A172 (cell line): ENCODE measurements around the gene GRIFIN. TPM values are rescaled to one million over a fixed set of nuclear protein-coding genes. Genes with fewer than 3 reads are reported as not detected.

ENCODE experiments used
- DNase-seq: peaks from one replicate; pipeline ENCODE4 v3.0.0-alpha.2; 2015; ENCODE audit warnings: low spot score
- total RNA-seq: library from RNA; depleted of rRNA; stranded (reverse); fragments of >200 nt; shearing (Covaris generic); gene quantifications from 2 replicates; pipeline ENCODE4 v1.2.3, GENCODE V29; 2014; rRNA removed

GRIFIN gene
- not detected in 2 replicates for total RNA-seq

GRCh38 chr7:2476298-2476697 is at the start of gene GRIFIN:
Gene GRIFIN, minus strand, starts transcription at chr7:2476398. Its CDS starts 15 bp downstream, at chr7:2476383.
- DNase-seq: no peak

GRCh38 chr7:2524808-2525657 is 48.8 kb upstream of the GRIFIN start:
- DNase-seq: no peak

DNA sequence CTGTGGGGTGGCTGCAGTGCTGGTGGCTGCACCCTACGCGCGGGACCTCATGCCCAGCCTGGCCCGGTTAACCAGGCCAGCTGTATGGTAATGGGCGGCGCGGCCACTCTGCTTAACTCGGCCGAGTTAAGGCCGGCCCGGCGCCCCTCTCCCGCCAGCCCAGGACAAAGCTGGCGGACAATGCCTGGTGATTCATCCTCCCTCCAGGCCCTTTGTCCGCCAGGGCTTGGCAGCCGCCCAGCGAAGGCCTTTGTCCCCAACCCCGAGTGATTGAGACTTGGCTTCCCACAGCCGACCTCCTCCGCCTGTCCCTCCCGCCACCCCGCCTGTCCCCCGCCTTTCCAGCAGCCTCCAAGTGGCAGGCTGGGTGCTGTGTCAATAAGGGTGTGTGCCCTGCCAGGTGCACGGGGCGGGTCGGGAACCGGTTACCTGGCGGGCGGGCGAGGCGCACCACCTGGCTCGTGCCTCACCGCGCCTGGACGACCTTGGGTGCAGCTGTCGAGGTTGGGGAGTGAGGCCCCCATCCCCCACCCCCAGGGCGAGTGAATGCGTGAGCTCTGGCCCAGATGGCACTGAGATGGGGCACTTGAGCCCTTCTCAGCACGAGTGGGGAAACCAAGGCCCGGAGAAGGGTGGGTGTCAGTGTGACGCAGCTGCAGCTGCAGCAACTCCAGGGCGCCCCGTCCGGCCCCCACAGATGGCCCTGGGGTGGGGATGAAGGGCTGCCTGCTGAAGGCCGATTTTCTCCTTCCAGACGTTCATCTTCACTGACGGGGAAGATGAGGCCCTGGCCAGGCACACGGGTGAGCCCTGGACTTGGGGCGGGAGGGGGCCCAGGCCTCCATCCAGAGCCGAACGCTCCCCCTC is 48.0 kb upstream of the GRIFIN start:
- DNase-seq: peak; percentile 91

- no peak for DNase-seq
Observed at GRCh38 chr7:2523461-2523936, 47.3 kb upstream of the GRIFIN start.

DNA sequence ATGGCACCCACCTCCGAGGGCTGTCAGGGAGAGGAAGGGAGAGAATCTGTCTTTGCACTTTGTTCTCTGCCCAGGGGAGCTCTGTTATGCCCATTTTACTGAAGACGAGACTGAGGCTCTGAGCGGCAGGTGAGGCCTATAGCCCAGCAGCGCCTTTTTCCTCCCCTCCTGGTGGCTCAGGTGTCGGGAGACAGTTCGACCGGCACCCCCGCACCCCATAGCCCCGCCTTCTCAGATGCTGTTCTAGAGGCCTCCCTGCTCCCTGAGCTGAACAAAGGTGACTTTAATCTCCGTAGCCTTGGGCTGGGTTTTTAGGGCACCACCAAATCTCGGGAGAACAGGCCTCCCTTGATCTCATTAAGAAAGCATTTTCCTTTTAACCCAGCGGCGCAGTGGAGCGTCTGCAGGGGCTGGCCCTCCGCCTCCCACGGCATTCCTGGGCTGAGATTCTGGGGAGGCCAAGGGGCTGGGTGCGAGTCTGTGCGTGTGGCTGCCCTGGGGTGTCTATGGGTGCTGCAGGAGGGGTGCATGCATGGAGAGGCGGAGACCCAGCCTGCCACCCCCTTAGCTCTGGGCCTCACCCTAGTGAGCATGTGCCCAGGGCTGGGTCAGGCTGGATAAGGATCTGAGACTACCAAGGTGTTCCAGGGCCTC is 46.7 kb upstream of the GRIFIN start:
- DNase-seq: peak; percentile 70

- peak; percentile 81 for DNase-seq
Observed at GRCh38 chr7:2521952-2522591, 45.9 kb upstream of the GRIFIN start.

- no peak for DNase-seq
Observed at GRCh38 chr7:2521341-2521745, 45.1 kb upstream of the GRIFIN start.

- no peak for DNase-seq
Observed at GRCh38 chr7:2520761-2521290, 44.6 kb upstream of the GRIFIN start.

- DNase-seq: peak; percentile 59
Observed at GRCh38 chr7:2520131-2520760, 44.0 kb upstream of the GRIFIN start.

GRCh38 chr7:2519119-2519930 is 43.1 kb upstream of the GRIFIN start, which contains the start of gene LFNG:
Gene LFNG, plus strand, starts transcription at chr7:2519774. Its CDS starts 88 bp downstream, at chr7:2519862.
- peak; percentile 81 for DNase-seq

DNA sequence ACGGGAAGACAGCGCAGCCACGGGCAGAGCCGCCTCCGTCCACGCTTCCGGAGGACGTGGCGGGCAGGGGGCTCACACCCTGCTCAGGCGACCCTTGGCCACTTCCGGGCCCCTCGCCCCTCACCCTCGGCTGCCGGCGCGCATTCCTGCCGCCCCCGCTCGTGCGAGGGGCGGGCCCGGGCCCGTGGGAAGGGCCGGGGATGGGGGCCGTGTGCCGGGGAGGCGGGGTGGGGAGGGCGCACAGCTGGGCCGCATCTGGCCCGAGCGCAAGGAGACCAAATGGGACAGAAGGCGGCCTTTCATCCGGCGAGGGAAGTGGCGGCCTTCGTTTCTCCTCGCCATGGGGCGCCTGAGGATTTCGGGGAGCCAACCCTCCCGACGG is 42.5 kb upstream of the GRIFIN start:
- DNase-seq: no peak

DNA sequence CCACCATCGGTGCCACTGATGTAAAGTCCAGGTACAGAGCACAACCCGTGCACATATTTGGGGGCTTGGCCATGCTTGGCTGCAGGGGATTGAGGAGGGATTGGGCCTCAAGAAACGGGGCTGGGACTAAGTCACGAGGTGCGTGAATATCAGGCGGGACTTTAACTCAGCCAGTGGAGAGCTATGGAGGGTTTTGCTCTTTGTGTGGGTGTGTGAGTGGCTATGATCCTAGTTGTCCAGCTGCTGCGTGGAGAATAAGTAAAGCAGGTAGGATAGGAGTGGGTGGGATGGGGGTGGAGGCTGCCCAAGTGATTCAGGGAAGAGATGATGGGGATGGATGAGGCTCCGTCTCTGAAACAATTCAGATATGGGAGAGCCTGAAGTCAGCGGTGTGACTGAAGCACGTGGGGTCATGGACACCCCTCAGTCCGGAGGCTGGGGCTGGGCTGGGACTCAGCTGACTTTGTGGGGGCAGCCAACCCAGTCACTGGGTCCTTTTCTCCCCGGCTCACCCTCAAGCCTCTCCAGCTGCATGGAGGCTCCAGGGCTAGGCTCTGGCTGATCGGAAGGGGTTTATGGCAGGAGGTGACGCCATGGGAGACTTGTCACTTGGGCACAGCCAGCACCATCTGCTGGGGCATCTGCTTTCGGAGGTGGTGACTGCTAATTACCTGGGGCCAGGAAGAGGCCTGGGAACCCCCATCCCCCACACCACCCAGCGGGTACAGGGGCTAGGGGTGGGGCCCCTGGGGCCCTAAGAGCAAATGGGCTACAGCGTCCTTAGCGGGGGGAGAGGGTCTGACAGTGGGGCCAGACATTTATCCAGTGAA is 41.7 kb upstream of the GRIFIN start:
- peak; percentile 30 for DNase-seq

DNA sequence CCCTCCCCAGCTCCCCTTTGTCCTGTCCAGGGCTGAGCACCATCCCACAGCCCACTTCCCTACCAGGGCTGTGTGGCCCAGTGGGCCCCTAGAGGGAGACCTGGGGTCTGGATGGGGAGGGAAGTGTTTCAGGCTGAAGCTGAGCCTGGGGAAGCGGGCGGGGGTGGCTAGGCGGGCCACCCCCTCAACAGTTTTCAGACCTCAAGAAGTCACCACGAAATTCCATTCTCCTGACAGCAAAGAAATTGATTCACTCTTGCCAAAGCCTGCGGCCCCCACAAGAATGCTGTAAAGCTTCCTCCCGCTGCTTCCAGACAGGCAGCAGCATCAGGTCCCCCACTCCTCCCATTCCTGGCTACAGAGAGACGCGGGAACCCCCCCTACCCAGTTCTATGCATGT is 40.8 kb upstream of the GRIFIN start:
- DNase-seq: peak; percentile 97

DNA sequence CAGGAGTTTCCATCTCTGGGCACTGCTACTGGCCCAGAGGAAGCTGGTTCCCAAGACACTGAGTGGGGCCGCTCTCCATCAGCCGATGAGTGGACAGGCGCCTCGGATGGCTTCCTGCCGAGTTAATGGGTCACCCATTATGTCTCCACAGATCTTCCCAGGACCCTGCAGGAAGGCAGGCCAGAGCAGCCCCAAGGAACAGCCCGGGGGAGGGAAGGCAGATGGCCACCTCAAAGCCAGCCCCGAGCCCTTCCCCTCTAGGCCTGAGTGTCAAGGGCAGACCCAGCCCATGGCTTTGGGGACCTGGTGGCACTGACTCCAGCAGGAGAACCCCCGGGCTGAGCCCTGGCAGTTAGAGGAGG is 40.0 kb upstream of the GRIFIN start:
- DNase-seq: peak; percentile 80

DNA sequence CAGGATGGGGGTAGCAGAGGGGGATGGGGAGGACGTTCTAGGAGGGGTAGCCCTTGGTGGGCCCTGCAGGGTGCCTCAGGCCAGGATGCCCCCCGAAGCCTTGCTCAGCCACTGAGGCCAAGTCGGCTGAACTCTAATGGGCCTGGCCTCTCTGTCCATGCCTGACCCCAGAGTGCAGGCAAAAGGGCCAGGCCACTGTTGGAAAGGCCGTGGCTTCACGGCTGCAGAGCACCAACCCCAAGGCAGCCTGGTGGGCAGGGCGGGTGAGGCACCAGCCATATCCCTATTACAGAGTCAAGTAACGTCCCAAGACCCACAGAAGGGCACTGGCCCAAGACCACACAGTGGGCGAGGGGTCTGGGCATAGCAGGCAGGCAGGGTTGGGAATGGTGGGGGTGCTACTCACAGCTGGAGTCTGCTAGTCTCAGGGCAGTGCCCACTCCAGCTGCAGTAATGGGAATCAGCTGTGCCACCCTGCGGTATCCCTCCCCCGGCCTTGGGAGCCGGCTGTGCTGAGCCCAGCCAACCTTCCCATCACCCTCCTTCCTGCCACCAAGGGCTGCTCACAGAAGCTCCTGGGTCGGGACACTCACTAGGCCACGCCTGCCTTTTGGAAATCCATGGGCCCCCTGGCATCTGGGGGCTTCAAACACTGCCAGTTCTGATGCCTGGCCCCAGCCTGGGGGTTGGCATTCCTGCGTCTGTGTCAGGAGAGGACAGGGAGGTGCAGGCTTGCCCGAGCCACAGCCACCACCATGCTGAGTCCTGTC is 39.4 kb upstream of the GRIFIN start:
- peak; percentile 57 for DNase-seq

DNA sequence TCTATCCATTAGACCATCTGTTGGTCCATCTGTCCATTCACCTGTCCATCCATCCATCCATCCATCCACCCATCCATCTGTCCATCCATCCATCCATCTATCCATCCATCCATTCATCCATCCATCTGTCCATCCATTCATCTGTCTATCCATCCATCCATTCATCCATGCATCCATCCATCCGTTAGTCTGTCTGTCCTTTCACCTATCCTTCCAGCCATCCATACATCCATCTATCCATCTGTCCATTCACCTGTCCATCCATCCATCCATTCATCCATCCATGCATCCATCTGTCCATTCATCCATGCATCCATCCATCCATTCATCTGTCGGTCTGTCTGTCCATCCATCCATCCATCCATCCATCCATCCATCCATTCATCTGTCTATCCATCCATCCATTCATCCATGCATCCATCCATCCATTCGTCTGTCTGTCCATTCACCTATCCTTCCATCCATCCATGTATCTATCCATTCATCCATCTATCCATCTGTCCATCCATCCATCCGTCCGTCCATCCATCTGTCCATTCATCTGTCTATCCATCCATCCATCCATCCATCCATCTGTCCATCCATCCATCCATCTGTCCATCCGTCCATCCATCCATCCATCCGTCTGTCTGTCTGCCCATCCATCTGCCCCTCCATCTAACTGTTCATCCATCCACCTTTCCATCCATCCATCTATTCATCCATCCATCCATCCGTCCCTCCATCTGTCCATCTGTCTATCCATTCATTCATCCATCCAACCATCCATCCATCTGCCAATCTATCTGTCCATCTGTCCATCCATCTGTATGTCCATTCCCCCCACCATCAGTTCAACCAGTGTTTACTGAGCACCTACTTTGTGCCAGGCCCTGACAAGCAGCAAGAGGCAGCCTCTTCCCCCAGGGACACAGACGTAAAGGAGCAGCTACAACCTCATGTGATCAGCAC is 38.5 kb upstream of the GRIFIN start:
- DNase-seq: no peak

DNA sequence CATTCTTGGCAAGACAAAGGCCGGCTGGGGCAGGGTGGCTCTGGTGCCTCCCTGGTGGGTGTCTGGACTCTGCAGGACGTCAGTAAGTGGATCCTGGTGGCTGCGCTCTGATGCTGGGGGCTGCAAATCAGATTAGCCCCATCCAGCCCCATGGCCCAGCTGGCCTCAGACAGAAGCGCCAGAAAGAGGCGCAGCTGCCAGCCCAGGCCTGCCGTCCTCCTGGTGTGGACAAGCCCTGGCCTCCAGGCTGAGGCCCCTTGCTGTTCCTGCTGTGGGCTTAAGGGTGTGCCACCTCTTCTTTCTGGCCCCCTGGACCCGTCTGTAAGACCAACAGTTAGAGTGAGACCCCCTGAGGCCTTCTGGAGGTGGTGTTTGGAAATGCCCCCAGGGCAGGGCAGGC is 37.5 kb upstream of the GRIFIN start:
- DNase-seq: no peak
